GM19238 (cell line): ENCODE results near the gene BZW2.

ENCODE experiments used
- DNase-seq: peaks from one replicate; pipeline ENCODE4 v3.0.0; 2011; ENCODE audit warnings: low spot score; ENCODE audit not compliant: insufficient read length

BZW2 gene

GRCh38 chr7:16645593-16646471 is at the start of gene BZW2, which contains the start of gene ANKMY2:
BZW2 (plus strand) TSS chr7:16646181; CDS start chr7:16665444, 19,263 bp downstream.
ANKMY2 (minus strand) TSS chr7:16645754; CDS start chr7:16645573, 181 bp downstream.
- DNase-seq, result peak; percentile 68

- no peak for DNase-seq
These were observed 48.0 kb upstream of the BZW2 start for GRCh38 chr7:16598015-16598414.

GRCh38 chr7:16599860-16600259 is 46.1 kb upstream of the BZW2 start:
- DNase-seq, result no peak

DNA sequence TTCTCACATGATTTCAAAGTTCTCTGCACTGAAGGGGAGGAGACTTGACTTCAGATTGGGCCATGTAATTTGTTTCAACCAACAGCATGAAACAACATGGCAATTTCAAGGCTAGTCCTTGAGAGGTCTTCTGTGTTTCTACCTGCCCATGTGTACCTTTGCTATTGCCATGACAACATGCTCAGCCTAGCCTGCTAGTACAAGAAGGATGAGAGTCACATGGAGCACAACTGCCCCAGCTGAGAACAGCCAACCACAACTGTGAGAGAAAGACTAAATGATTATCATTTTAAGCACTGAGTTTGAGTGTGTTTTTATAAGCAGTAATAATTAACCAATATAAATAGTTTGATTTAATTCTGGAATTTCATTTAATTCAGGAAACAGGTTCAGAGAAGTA is 42.3 kb upstream of the BZW2 start:
- DNase-seq, result no peak

GRCh38 chr7:16604054-16604453 is 41.9 kb upstream of the BZW2 start:
- DNase-seq, result no peak

- no peak for DNase-seq
These were observed 39.3 kb upstream of the BZW2 start for GRCh38 chr7:16606704-16607103.

DNA sequence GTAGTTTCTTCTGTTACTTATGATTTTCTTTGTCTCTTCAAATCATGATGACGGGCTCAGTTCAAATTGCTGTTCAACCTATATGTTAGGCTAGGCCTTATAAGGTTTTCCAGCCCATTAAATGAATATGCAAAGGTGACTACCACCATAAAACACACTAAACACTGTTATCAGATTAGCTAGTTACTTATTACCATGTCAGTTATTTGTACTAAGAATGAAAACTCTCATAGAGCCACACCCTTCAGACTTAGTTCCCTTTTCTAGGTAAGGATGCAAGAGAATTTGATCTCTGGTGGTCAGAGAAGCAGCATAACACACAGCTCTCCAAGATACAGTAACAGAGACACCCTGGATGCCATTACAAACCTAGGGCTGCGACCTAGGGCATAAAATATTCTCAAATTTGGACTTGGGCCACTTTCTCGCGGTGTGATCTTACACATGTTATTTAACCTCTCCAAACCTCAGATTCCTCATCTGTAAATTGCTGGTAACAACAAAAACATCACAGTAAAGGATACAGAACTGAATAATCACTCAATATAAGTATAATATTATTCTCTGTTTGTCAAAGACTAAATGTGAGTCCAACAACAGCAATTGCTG is 36.0 kb upstream of the BZW2 start:
- no peak for DNase-seq

DNA sequence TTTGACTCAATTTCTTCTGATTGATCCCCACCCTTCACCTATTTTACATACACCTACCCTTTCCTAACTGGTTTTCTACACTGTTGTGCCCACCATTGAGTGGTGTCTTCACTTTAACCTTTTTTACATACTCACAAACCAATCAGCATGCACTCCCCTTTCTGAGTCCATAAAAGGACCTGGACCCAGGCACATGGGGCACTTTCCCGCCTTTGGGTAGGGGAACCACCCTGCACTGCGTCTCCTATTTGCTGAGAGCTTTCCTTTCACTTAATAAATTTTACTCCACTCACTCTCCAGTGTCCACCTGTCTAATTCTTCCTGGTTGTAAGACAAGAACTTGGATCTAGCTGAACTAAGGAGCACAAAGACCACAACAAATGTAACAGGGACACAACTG is 34.3 kb upstream of the BZW2 start:
- no peak for DNase-seq

DNA sequence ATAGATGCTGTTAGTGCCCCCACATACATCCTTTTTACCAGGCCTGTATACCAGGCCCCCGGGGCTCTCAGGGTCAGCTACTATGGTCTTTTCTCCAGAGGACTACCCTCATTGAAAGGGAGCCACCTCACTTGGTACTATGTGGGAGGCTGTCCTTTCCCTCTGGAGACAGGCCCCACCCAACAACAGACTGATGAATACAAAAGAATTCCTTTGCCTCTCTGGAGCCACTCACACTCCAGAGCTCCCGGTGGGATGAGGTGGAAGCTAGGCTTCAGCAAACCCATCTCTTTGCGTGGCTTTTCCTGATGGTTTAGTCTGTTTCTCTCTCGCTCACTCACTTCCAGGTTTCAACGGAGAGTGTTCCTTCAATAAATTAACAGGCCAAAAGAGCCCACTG is 30.8 kb upstream of the BZW2 start:
- no peak for DNase-seq

GRCh38 chr7:16616122-16616521 is 29.9 kb upstream of the BZW2 start:
- no peak for DNase-seq

DNA sequence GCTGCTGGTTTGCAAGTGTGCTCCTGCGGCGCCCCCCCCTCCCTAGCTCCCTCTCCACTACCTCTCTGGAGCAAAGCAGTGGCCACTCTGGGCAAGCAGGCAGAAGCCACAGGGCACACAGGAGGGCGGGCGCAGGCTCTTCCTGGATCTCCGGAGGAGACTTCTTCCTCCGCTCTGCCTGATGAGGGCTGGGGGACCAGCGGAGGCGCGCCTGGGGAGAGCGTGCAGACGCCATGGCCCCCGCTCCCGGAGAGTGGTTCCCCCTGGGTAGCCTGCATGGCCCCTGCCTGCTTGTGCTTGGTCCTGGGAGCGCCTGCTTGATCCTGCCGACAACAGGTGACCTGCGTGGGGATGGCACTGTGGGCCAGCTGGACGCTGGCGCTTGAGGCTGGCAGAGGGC is 29.4 kb upstream of the BZW2 start:
- DNase-seq, result no peak

GRCh38 chr7:16619979-16620408 is 26.0 kb upstream of the BZW2 start:
- no peak for DNase-seq

DNA sequence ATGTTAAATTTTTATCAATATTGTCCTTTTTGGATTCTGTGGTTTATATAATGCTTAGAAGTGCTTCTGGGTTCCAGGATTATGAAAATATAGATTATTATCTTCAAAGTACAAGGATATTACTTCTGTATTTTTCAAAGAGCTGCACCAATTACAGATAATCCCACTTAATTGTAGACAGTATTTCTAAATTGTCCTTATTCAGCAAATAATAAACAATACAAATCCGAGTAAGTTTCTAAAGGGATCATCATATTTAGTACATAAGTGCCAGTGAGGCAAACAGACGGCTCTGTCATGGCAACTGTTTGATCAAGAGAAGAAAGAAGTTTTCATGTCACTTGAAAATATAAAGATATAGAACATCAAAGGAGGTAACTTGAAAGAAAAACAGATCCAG is 19.6 kb upstream of the BZW2 start:
- DNase-seq, result no peak

GRCh38 chr7:16627236-16627635 is 18.7 kb upstream of the BZW2 start:
- DNase-seq, result no peak

DNA sequence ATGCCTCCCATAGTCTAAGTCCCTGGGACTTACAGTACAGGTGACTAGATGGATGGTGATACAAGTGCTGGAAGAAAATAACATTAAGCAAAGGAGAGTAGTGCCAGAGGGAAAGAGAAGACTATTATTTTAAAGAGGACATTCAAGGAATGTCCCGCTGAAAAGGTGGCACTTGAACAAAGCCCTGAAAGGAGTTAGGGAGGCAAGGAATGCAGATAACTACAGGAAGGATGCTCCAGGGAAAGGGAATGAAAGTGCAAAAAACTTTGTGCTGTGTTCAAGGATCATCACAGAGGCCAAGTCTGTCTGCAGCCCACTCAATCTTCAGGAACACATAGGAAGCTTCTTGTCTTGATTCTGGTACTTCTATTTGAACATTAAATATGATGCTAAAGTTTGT is 15.3 kb upstream of the BZW2 start:
- DNase-seq, result no peak

- no peak for DNase-seq
These were observed 11.7 kb upstream of the BZW2 start for GRCh38 chr7:16634271-16634738.

DNA sequence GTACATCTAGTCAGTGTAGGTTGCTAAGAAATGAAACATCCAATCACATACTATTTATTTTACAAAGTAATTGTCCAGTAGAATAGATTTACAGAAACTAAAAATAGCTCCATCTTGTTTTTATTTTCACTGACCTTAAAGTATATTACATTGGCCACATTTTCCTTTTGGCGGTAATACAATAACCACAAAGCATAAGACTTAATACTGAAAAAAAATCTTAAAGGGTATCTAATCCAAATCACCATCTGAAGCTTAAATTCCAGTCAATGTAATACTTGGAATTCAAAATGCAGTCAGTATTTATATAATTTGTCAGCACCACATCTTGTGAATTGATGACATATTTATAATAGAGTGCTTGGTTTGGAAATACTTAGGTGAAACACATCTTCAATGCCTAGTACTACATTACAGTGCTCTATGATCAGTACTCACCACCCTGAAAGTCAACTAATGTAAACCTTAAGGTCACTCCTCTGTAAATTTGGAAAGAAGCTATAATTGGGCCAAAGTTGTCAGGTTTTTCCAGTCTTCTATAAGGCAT is 9.4 kb upstream of the BZW2 start:
- no peak for DNase-seq

GRCh38 chr7:16637379-16637778 is 8.6 kb upstream of the BZW2 start:
- DNase-seq, result no peak

DNA sequence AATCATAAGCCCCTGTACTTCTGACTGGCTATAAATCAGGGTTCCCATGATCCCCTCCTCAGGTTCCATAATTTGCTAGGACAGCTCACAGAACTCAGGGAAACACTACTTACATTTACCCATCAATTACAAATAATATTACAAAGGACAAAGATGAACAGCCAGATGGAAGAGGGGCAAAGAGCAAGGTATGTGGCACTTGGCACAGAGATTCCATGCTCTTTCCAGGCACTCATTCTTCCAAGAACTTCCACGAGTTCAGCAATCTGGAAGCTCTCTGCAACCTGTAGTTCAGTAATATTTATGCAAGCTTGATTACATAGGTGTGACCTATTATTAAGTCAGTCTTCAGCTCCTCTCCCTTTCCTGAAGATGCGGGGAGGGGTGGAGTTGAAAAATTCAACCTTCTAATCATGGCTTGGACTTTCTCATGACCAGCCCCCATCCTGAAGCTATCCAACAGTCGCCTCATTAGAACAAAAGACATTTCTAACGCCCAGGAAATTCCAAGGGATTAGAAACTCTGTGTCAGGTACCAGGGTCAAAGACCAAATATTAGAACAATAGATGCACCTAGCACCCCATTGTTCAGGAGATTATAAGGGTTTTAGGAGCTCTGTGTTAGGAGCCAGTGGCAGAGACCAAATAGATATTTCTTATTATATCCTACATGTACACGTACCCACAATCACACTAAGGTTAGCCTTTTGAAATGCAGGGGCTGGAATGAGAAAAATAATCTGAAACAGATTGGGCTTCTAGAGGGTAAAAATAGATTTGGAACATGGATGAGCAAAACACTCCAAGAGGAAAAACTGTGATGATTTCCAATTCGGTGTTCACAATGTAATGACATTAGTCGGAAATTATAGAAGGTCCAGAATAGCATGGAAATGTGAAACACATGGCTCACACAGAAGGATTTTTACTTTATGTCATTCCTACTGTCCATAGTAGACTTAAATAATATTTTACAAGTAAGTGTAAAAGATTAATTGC is 7.4 kb upstream of the BZW2 start:
- DNase-seq, result no peak

DNA sequence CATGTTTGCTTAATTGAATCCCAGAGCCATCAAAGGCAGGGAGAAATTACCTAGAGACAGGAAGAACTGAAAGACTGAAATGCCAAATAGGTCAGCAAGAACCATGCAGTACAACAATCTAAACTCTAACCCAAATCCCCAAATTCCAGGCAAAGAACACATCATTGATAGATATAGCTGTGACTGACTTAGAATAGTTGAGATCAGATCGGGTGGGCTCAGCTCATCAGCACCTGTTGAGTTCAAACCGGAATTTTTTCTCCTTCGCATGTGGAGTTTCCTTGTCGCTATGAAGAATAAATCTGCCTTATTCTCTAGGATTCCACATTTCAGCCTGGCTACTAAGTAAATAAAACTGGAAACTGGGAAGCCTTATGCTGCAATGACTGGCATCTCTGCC is 1.8 kb upstream of the BZW2 start:
- DNase-seq, result no peak
